GM10248 (cell line): Measurements from ENCODE around the gene CDK5.

Experiments
- CTCF ChIA-PET: fragments of 300-600 bp; sonication (Branson Sonifier 250); formaldehyde crosslinking; extraction: SDS; loops from one replicate; lab custom pipeline; 2021; ENCODE audit warnings: antibody characterized with exemption; lab: Yijun Ruan, JAX
- POLR2A ChIA-PET: fragments of 350-650 bp; sonication (Branson Sonifier 250); formaldehyde crosslinking; extraction: SDS; loops from one replicate; lab custom pipeline; 2020; ENCODE audit warnings: antibody characterized with exemption; lab: Yijun Ruan, JAX
- DNase-seq: peaks from one replicate; pipeline ENCODE4 v3.0.0; 2012; ENCODE audit errors: extremely low spot score
- CTCF ChIP-seq: IDR thresholded peaks from 2 replicates; pipeline ENCODE4 v1.5.1; 2012; ENCODE audit warnings: mild to moderate bottlenecking, low read depth; ENCODE audit errors: extremely low read depth, missing control alignments, control extremely low read depth

The CDK5 gene

DNA sequence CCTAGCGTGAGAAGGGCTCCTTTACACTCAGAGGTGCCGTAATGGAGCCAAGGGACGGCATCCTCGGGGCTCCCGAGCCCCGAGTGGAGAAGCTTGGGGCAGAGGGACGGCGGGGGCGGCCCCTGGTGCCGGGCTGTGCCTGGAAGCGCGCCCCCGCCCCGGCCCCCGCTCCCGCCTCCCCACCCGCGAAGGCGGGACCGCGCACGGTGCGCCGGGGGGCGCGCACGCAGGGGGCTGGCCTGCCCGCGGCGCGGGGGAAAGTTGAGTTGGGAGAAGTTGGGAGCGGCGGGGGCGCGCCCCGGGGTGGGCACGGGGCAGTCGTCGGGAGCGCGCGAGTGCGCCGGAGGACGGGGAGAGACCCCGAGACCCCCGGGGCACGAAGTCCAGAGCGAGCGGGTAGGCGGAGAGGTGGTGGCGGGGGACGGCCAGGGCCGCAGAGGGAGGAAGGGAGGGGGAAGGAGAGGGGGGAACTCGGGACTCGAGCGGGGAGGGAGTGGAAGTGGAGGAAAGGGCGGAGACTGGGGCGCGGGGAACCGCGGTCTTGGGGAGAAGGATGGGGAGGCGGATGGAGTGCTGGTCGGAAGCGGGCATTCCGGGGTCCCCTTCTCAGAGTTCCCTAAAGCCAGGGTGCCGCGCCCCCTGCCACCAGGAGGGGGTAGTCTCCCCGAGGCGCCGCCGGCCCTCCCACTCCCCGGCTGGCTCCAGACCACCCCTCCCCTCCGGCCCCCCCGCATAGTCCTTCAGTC lies 1.8 kb upstream of the CDK5 start, which contains the start of gene SLC4A2:
TSS of gene SLC4A2 (plus strand) at position 223 of the 746 bp plus-strand sequence. CDS start 2,399 bp downstream, outside the sequence.
- POLR2A ChIA-PET: interaction anchor here (1.4 kb wide), 1 partner anchor 21 kb away, joined by 3 read pairs; the partner anchor contains the start of gene FASTK
- peak; percentile 50 for TF ChIP-seq CTCF
- CTCF ChIA-PET: interaction anchor here (0.8 to 1.3 kb wide), 5 partner anchors 15 to 51 kb away, joined by 3 to 7 read pairs (median 5); no protein-coding TSS in a partner anchor
- DNase-seq: peak; percentile 88

DNA sequence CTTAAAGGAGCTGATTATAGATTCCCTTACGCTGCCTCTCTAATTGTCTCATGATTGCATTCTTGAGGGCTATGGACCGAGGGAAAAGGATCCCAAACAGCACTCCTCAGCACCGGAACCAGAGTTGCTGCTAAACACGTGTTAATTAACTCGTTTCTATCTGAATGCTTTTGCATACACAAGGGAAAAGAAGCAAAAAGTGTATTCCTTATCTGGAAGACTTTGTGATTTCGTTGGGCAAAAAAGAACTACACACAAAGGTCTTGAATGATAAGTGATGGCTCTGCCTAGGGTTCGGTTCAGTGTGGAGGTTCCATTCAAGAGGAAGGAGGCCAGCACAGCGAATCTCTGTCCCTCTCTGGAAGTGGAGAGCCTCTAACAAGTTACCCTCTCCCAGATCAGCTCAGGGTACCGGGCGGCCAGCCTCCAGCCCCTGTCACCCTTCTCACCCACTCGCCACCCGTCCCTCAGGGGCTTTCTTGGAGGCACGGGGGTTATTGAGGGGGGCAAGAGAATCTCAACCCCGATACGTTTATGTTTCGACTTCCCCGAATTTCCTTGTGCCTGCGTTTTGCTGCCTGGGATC lies 1.2 kb upstream of the CDK5 start:
- no peak for TF ChIP-seq CTCF
- peak; percentile 41 for DNase-seq
- CTCF ChIA-PET: interaction anchor here (0.9 to 1.0 kb wide), 2 partner anchors 19 to 52 kb away, joined by 3 to 4 read pairs; no protein-coding TSS in a partner anchor
- POLR2A ChIA-PET: interaction anchor here (1.4 kb wide), 1 partner anchor 22 kb away, joined by 3 read pairs; the partner anchor contains the start of gene FASTK

GRCh38 chr7:151057989-151058780 lies 488 bp upstream of the CDK5 start:
- CTCF ChIA-PET: interaction anchor here (0.9 to 1.0 kb wide), 2 partner anchors 20 to 52 kb away, joined by 3 to 4 read pairs; no protein-coding TSS in a partner anchor
- peak; percentile 99 for DNase-seq
- POLR2A ChIA-PET: interaction anchor here (1.4 kb wide), 1 partner anchor 22 kb away, joined by 3 read pairs; the partner anchor contains the start of gene FASTK
- TF ChIP-seq CTCF: no peak

DNA sequence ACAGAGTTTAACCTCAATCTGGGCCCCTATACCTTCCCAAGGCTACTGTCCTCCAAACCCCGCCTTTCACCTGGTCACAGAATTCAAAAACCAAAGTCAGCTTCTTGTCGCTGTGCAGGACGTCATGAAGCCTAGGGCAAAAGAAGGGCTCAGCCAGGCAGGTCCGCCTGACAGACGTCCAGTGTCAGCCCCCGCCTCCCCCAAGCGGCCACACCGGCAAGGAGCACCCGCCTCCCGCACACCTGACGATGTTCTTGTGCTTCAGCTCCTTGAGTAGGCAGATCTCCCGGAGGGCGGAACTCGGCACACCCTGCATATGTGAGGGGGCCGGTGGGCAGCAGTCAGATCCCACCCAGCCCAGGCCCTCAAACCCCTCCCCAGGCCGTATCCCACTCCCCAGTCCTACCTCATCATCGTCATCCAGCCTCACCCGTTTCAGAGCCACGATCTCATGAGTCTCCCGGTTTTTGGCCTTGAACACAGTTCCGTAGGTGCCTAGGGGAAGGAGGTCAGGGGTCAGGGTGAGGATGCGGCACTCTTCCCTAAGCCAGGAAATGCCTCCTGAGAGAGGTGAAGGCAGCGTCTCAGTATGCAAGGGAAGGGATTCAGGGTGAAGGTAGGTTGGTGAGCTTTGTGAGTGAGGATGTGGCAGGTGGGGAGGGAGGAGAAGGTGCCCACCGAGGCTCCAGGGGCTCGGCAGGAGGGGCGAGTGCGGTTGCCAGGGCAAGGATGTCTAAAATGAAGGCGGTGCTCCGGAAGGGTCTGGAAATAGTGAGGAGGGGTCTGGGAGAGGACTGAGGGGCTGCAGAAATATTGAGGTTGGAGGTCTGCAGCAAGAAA lies 811 bp downstream of the CDK5 start:
- POLR2A ChIA-PET: no interaction called here
- CTCF ChIA-PET: interaction anchor here (1.1 kb wide), 1 partner anchor 187 kb away, joined by 3 read pairs; no protein-coding TSS in a partner anchor
- TF ChIP-seq CTCF: no peak
- no peak for DNase-seq

DNA sequence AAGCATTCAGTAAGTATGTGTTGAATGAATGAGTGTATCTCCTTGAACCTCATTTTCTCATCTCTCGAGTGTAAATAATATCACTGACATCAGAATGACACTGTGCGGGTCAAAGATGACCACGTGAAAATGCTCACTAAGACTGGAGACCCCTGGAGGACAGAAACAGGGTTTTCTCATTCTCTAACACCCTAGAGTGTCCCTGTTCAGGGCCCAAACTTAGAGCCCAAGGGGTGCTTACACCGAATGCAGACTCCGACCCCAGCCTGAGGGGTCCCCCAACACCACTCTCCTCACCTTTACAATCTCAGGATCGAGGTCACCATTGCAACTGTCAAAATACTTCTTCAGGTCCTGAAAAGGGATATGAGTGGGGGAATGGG lies 1.4 kb downstream of the CDK5 start:
- TF ChIP-seq CTCF: no peak
- no peak for DNase-seq
- ChIA-PET POLR2A (no interaction called here), CTCF (no interaction called here)
